Transverse colon (tissue), 4 donors: Measurements from ENCODE around the gene ATR.
A peak's percentile ranks its signal among the peaks of the same experiment; 100 is the strongest.

Source experiments
- CTCF ChIP-seq, 5 experiments: fragments of 200-600 bp in 3 of 5; fragments of 450-650 bp in 2 of 5; sonication (generic) in 3 of 5; IDR thresholded peaks; 1 replicate in 2 of 5; 2 replicates in 3 of 5; pipeline ENCODE4 v1.5.1; 2016 to 2017; ENCODE audit warnings: antibody characterized with exemption in 5 of 5, inconsistent platforms in 3 of 5, mild to moderate bottlenecking in 2 of 5, moderate library complexity in 1 of 5
- EP300 ChIP-seq: sonication (generic); formaldehyde crosslinking; IDR thresholded peaks from one replicate; pipeline ENCODE4 v1.6.1; 2017; ENCODE audit warnings: antibody characterized with exemption, low read depth
- POLR2A ChIP-seq: fragments of 450-650 bp; IDR thresholded peaks from one replicate; pipeline ENCODE4 v1.6.1; 2016; ENCODE audit warnings: antibody characterized with exemption, mild to moderate bottlenecking, moderate library complexity
- POLR2AphosphoS5 ChIP-seq, 3 donors: sonication (generic); formaldehyde crosslinking; IDR thresholded peaks; one replicate each; pipeline ENCODE4 v1.6.1; 2016; ENCODE audit warnings: antibody characterized with exemption in 3 of 3

- TF ChIP-seq EP300, result no peak
- TF ChIP-seq CTCF (IDR thresholded peaks at IDR 0.05), result peak; percentile 58 to 72 (median 61)
- no peak for TF ChIP-seq POLR2A
- TF ChIP-seq POLR2AphosphoS5 (IDR thresholded peaks at IDR 0.05), result peak in 2 of 3 donors; percentile 10 to 43
These were observed 8.4 kb upstream of the ATR start for GRCh38 chr3:142586803-142587406.
